Suprapubic skin (tissue), 4 donors: ENCODE data around the gene ABCC6.

Experiments
- POLR2A ChIP-seq, 2 donors: fragments of 450-650 bp; IDR thresholded peaks; one replicate each; pipeline ENCODE4 v1.6.1; 2017; ENCODE audit warnings: antibody characterized with exemption in 2 of 2, mild to moderate bottlenecking in 2 of 2, moderate library complexity in 2 of 2
- POLR2AphosphoS5 ChIP-seq, 3 donors: sonication (generic); formaldehyde crosslinking; IDR thresholded peaks; one replicate each; pipeline ENCODE4 v1.6.1; 2017; ENCODE audit warnings: antibody characterized with exemption in 3 of 3

GRCh38 chr16:16164243-16164642 lies 59.1 kb downstream of the ABCC6 start:
- TF ChIP-seq POLR2A (IDR thresholded peaks at IDR 0.05), result no peak
- TF ChIP-seq POLR2AphosphoS5 (IDR thresholded peaks at IDR 0.05), result no peak
